GM13977 (cell line): Measurements from ENCODE around the gene PRDM16.

Experiments used
- DNase-seq: peaks from one replicate; pipeline ENCODE4 v3.0.0; 2012; ENCODE audit warnings: low spot score
- in situ Hi-C: fragments of 300-500 bp; cut with MboI; formaldehyde crosslinking; loops from one replicate; pipeline ENCODE4 v1.12.0; 2022; ENCODE audit warnings: low sequenced_read_pairs, low pct_unique_long_range_greater_than_20kb, mixed read lengths, inconsistent platforms; ENCODE audit not compliant: unreplicated experiment
- TF ChIP-seq, protein P1 (sequence below): IDR thresholded peaks from 2 replicates; pipeline ENCODE4 v1.5.1; 2012; ENCODE audit warnings: mild to moderate bottlenecking, control low read depth; ENCODE audit not compliant: insufficient read depth; ENCODE audit errors: extremely low read depth, missing control alignments

Gene PRDM16

DNA sequence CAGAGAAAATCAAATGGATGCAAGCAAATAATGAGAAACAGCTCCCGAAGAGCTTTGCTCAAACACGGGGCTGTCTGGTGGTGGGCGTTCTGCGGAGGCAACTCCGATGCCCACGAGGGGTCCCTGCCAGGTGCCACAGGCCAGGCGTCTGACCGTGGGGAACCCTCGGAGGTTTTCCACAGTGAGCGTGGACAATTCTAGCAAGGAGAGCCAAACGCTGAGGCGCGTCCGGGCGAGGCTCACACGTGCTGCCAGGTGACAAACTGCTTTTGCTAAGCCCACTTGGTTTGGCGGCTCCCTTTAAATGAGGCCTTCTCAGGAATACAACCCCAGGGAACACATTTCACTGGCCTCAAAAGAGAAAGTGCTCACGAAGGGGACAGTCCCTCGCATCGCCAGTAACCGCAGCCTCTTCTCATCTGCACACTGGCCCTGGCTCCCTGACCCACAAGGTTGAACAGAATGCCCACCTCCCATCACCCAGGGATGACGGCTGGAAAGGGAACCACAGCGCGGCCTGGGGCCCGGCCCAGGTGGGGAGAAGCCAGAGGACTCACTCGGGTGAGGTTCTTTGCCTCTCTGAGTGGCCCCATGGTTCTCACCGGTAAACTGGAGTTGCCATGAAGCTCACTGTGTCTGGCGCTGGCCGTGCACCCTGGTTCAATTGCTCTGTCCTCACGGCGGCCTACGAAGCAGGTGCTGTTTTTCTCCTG, 97.4 kb downstream of the PRDM16 start:
- TF ChIP-seq, protein P1, sequence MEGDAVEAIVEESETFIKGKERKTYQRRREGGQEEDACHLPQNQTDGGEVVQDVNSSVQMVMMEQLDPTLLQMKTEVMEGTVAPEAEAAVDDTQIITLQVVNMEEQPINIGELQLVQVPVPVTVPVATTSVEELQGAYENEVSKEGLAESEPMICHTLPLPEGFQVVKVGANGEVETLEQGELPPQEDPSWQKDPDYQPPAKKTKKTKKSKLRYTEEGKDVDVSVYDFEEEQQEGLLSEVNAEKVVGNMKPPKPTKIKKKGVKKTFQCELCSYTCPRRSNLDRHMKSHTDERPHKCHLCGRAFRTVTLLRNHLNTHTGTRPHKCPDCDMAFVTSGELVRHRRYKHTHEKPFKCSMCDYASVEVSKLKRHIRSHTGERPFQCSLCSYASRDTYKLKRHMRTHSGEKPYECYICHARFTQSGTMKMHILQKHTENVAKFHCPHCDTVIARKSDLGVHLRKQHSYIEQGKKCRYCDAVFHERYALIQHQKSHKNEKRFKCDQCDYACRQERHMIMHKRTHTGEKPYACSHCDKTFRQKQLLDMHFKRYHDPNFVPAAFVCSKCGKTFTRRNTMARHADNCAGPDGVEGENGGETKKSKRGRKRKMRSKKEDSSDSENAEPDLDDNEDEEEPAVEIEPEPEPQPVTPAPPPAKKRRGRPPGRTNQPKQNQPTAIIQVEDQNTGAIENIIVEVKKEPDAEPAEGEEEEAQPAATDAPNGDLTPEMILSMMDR: no peak
- in situ Hi-C loops: no loop called here
- no peak for DNase-seq

DNA sequence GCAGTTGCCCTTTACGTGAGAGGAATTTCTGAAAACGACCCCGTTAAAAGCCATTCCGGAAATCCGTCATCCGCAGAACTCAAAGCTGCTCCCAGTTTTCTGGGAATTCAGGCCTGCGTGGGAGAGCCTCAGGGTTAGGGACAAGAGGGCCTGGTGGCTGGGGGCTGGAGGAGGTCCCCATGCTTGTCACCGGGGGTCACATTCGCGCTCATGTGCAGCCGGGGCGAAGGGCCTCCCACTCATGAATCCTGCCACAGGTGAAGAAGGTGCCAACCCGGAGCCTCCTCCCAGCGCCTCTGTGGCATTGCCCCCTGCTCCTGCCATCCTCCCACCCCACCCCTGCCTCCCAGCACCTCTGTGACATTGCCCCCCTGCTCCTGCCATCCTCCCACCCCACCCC, 98.3 kb downstream of the PRDM16 start:
- in situ Hi-C loops: no loop called here
- TF ChIP-seq, protein P1: no peak
- DNase-seq: no peak

DNA sequence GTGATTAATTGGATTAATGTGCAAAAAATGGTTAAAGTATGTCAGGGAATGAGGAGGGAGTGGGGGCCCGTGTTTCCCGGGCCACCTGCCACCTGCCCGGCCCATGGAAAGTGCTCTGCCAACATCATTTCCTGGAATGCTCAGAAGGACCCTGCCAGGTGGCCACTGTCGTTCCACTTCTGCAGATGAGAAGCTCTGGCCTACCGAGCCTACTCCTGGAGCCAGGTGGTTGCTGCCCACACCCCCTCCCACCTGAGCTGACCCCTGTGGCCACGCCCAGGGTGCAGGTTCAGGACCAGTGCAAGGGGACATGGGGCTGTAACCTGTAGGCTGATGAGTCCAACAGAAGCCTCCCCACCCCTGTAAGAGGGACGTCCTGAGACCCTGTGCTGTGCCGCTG, 99.7 kb downstream of the PRDM16 start:
- TF ChIP-seq, protein P1: no peak
- no peak for DNase-seq
- in situ Hi-C loops: no loop called here

DNA sequence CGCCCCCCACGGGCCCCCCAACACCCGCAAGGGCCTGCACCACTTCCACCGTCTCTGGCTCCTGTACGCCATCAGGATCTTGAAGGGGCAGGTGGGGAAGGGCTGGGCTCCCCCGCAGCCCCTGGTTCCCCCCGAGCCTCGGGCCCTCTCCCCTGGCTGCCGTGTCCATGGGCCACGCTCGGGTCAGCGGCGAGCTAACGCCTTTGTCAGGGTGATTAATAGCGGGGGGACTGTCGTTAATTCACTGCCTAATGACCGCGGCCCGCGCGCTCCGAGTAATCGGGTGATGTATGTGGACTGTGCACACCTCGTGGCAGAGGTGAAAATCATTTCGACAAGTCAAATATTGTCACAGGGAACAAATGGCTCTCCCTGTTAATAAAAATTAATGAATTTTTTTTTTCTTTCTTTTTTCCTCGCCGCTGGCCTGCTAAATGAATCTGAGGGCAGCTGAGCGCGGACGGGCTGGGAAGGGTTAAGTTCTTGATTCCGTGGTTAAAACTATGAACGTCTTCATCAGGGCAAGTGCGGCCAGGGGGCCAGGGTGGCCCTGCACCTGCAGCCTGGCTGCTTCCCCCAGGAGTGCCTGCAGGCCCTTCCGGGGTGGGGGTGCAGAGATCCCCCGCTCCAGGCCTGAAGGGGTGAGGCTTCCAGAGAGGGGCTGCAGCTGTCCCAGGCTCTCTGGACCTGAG, 100.8 kb downstream of the PRDM16 start:
- TF ChIP-seq, protein P1: no peak
- in situ Hi-C loops: no loop called here

DNA sequence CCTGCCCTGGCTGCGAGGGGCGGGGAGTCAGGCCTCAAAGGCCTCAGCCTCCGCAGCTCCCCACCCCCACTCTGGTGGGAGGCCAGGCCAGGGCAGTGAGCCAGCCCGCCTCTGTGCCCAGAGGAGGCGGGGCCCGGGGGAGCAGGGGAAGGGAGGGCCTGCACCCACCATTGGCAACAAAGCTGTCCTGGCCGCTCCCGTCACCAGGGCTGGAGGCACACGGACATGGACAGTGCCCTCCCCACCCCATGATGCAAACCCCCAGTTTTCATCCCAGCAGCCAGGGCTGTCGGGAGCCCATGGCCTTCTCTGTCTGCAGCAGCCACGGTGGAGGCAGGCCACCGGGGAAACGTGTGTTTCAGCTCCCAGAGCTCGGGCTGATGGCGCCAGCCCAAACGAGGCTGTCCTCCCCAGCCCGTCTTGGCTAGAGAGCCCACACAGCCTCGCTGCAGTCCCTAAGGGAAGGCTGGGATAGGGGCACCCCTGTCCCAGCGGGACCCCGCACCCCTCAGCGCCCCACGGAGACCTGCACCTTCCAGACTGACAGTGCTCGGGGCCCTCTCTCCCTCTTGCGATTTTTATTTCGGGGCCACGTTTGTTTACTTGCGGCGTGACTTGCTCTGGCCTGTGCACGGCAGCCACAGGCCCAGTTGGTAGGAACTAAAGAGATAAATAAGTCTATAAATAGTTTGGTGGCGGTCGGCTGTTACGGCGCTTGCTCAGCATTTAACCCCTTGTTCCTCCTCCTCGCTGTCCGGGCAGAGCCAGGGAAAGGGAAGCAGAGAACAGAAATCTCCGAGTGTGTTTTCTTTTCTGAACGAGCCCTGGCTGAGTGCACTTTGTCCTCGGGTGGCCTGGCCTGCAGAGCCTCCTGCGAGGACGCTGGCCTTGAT, 101.8 kb downstream of the PRDM16 start:
- in situ Hi-C loops: no loop called here
- TF ChIP-seq, protein P1: no peak
- DNase-seq: no peak

More for the DNA sequence above, 100.8 kb downstream of the PRDM16 start:
- DNase-seq: no peak

DNA sequence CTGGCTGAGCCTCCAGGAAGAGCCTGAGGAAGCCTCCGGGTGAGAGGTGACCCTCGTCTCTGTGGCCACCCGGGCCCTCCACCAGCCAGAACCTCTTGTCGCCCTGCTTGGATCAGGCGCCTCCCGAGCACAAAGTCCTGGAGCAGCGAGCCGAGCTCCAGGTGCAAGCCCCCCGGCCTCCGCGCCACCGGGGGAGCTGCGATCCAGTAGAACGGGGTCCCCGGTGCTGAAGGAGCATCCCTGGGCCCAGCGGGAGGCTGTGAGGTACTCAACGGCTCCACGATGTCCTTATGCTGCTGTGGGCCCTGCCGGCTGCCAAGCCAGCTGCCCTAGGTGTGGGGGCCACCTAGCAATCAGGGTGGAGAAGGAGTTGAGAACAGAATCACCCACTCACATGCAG, 102.8 kb downstream of the PRDM16 start:
- in situ Hi-C loops: no loop called here
- TF ChIP-seq, protein P1: no peak

More for the DNA sequence above, 102.8 kb downstream of the PRDM16 start:
- no peak for DNase-seq
